Transverse colon (tissue), 3 donors: Measurements from ENCODE around the gene CSTF3.

Source experiments
- CTCF ChIP-seq, 5 experiments: fragments of 200-600 bp in 3 of 5; fragments of 450-650 bp in 2 of 5; sonication (generic) in 3 of 5; IDR thresholded peaks; 1 replicate in 2 of 5; 2 replicates in 3 of 5; pipeline ENCODE4 v1.5.1; 2016 to 2017; ENCODE audit warnings: antibody characterized with exemption in 5 of 5, inconsistent platforms in 3 of 5, mild to moderate bottlenecking in 2 of 5, moderate library complexity in 1 of 5
- EP300 ChIP-seq: sonication (generic); formaldehyde crosslinking; IDR thresholded peaks from one replicate; pipeline ENCODE4 v1.6.1; 2017; ENCODE audit warnings: antibody characterized with exemption, low read depth

GRCh38 chr11:33208150-33208549 lies 46.9 kb upstream of the CSTF3 start:
- TF ChIP-seq CTCF (IDR thresholded peaks at IDR 0.05), result no peak
- no peak for TF ChIP-seq EP300
